ENCODE data around the gene SIRT3.
A peak's percentile ranks its signal among the peaks of the same experiment; 100 is the strongest.

The SIRT3 gene

DNA sequence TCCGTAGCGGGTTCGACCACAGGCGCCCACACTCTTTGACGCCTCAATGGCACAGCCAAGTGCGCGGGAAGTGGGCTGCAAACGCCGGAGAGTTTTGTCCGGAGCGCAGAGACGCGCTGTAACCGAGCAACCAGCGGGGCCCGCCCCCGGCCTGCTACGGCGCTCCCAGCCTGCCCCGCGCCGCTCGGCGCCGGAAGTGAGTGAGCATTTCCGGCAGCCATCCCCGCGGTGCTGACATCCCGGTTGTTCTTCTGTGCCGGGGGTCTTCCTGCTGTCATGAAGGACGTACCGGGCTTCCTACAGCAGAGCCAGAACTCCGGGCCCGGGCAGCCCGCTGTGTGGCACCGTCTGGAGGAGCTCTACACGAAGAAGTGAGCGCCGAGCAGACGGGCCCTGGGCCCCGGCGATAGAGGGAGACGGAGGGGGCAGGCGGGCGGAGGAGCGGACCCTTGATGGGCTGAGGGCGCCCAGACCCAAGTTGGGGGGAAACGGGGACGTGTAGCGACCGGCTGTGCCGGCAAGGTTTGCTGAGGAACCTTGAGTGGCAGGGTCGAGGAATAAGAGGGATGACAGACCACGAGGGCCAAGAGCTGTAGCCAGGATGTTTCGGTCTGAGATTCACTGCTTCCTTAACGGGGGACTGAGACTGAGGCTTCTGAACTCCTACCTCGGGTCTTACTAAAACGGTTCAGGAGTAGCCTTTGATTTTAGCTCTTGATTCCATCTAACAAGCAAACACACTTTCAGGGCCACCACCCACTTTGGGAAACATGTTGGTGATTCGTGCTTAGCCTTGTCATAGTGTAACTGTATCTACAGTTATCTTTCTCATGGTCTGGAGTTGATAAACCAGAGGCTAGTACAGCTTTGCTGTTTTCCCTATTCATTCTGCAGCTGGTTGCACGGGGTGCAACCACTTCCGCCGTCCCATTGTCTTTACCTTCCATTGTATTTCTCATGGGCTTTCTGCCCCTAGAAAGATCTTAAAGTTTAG is 929 bp upstream of the SIRT3 start, which contains the start of gene PSMD13:
PSMD13 (plus strand) TSS at position 203 of the 994 bp plus-strand sequence; CDS start at position 277, 74 bp downstream.
- DNase-seq = peak; percentile 83
- H3K36me3 ChIP-seq (replicated peaks) = peaks cover 7% of the 10 kb centered on the region
- in situ Hi-C loops (cut with HindIII; ENCODE audit: low pct_ligation_motif_present, low sequenced_read_pairs) = no loop called here
- TF ChIP-seq, protein P1, sequence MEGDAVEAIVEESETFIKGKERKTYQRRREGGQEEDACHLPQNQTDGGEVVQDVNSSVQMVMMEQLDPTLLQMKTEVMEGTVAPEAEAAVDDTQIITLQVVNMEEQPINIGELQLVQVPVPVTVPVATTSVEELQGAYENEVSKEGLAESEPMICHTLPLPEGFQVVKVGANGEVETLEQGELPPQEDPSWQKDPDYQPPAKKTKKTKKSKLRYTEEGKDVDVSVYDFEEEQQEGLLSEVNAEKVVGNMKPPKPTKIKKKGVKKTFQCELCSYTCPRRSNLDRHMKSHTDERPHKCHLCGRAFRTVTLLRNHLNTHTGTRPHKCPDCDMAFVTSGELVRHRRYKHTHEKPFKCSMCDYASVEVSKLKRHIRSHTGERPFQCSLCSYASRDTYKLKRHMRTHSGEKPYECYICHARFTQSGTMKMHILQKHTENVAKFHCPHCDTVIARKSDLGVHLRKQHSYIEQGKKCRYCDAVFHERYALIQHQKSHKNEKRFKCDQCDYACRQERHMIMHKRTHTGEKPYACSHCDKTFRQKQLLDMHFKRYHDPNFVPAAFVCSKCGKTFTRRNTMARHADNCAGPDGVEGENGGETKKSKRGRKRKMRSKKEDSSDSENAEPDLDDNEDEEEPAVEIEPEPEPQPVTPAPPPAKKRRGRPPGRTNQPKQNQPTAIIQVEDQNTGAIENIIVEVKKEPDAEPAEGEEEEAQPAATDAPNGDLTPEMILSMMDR (IDR thresholded peaks at IDR 0.05; ENCODE audit: low read depth, low read length, missing control alignments) = no peak
- H3K4me3 ChIP-seq (ENCODE audit: low read depth, low read length) = peak within 1 kb of the TSS; percentile 93
- peak within 1 kb of the TSS; percentile 82 for H3K27ac ChIP-seq
- H3K27me3 ChIP-seq (replicated peaks) = no peaks in the 10 kb centered on the region

DNA sequence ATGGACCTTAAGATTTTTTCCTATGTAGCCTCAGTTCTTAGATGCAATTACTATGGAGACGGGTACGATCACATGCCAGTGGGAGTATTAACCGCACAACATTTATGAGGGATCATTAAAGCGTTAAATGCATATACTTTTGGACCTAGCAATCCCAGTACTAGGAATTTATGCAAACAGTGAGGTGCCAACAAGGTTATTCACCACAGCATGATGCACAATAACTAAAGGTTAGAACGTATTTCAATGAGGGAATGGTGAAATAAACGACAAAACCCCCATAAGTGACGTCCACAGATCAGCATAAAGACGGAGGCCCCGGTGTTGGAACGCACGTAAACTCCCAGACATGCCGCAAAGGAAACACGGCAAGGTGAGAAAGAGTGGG is 539 bp downstream of the SIRT3 start:
- peak overlapping the region; percentile 55 for H3K27ac ChIP-seq
- in situ Hi-C loops (cut with HindIII; ENCODE audit: low pct_ligation_motif_present, low sequenced_read_pairs) = no loop called here
- TF ChIP-seq, protein P1 (IDR thresholded peaks at IDR 0.05; ENCODE audit: low read depth, low read length, missing control alignments) = no peak
- H3K4me3 ChIP-seq (ENCODE audit: low read depth, low read length) = peak overlapping the region; percentile 89
- no peaks in the 10 kb centered on the region for H3K36me3 ChIP-seq (replicated peaks)
- no peaks in the 10 kb centered on the region for H3K27me3 ChIP-seq (replicated peaks)
- no peak for DNase-seq

DNA sequence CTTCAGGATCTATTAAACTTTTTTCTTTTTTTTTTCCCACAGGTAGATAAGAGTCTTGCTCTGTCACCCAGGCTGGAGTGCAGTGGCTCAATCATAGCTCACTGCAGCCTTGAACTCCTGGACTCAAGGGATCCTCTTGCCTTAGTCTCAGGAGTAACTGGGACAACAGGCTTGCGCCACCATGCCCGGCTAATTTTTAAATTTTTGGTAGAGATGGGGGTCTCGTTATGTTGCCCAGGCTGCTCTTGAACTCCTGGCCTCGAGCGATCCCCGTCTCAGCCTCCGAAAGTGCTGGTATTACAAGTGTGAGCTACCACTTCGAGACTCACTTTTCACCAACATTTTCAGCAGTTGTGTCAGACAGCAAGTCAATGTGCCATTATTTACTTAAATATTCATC is 962 bp downstream of the SIRT3 start:
- no peak for DNase-seq
- peak overlapping the region; percentile 89 for H3K4me3 ChIP-seq (ENCODE audit: low read depth, low read length)
- in situ Hi-C loops (cut with HindIII; ENCODE audit: low pct_ligation_motif_present, low sequenced_read_pairs) = no loop called here
- H3K27ac ChIP-seq = no peak overlapping the region
- TF ChIP-seq, protein P1 (IDR thresholded peaks at IDR 0.05; ENCODE audit: low read depth, low read length, missing control alignments) = no peak
- H3K27me3 ChIP-seq (replicated peaks) = no peaks in the 10 kb centered on the region
- no peaks in the 10 kb centered on the region for H3K36me3 ChIP-seq (replicated peaks)

DNA sequence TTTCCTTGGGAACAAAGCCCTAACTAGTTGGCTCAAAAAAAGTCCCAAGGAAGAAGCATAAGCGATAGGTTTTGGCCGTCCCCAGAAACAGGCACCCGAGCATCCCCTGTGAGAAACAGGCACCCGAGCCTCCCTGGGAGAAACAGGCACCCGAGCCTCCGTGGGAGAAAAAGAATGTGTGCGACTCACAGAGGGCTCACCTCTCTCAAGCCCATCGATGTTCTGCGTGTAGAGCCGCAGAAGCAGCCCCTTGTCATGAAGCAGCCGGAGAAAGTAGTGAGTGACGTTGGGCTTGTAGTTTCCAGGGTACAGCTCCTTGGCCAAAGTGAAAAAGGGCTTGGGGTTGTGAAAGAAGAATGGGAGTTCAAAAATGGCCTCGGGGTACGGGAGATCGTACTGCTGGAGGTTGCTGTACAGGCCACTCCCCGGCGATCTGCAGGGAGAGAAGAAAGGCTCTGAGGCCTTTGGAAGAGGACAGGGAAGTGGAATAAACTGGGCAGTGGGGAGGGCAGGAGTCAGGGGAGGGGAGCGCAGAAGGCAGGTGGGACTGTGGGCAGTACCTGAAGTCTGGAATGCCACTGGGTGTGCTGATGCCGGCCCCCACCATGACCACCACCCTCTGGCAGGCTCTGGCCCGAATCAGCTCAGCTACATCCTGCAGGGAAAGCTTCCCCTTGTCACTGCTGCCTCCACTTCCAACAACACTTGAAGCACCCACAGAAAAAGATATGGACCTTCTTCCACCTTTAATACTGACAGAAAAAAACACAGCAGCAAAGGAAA is 3.2 kb downstream of the SIRT3 start:
- no peak overlapping the region for H3K27ac ChIP-seq
- DNase-seq = no peak
- H3K27me3 ChIP-seq (replicated peaks) = no peaks in the 10 kb centered on the region
- in situ Hi-C loops (cut with HindIII; ENCODE audit: low pct_ligation_motif_present, low sequenced_read_pairs) = no loop called here
- no peak overlapping the region for H3K4me3 ChIP-seq (ENCODE audit: low read depth, low read length)
- TF ChIP-seq, protein P1 (IDR thresholded peaks at IDR 0.05; ENCODE audit: low read depth, low read length, missing control alignments) = no peak
- no peaks in the 10 kb centered on the region for H3K36me3 ChIP-seq (replicated peaks)

DNA sequence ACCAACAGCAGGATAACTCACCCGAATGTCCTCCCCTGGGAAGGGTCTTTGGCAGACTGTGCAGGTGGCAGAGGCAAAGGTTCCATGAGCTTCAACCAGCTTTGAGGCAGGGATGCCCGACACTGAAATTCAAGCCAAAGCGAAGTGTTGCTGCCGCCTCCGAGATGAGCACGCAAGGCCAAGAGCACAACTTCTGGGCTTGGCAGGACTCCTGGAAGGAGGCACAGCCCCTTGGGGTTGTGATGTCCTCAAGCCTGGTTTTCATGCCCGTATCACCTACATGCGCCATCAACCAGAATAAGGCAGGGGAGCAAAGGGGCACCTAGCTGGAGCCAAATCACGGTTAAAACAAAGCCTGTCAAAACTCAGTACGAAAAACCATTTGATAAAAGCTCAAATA is 5.7 kb downstream of the SIRT3 start:
- in situ Hi-C loops (cut with HindIII; ENCODE audit: low pct_ligation_motif_present, low sequenced_read_pairs) = no loop called here
- TF ChIP-seq, protein P1 (IDR thresholded peaks at IDR 0.05; ENCODE audit: low read depth, low read length, missing control alignments) = no peak

More for the DNA sequence above, 5.7 kb downstream of the SIRT3 start:
- Histone ChIP-seq H3K27me3 (replicated peaks) (no peaks in the 10 kb centered on the region), H3K4me3 (ENCODE audit: low read depth, low read length) (no peak overlapping the region), H3K27ac (no peak overlapping the region), H3K36me3 (replicated peaks) (no peaks in the 10 kb centered on the region)
- DNase-seq = no peak

Measured in brain microvascular endothelial cell (primary cell).